GM18498 (cell line): ENCODE measurements around the gene KRTAP8-1.

Source experiments
- ATAC-seq: cut with Tn5 transposase; IDR thresholded peaks from one replicate; pipeline ENCODE4 v1.9.1; 2021; ENCODE audit warnings: mild to moderate bottlenecking, moderate library complexity; ENCODE audit not compliant: unreplicated experiment

Gene KRTAP8-1, protein sequence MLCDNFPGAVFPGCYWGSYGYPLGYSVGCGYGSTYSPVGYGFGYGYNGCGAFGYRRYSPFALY

DNA sequence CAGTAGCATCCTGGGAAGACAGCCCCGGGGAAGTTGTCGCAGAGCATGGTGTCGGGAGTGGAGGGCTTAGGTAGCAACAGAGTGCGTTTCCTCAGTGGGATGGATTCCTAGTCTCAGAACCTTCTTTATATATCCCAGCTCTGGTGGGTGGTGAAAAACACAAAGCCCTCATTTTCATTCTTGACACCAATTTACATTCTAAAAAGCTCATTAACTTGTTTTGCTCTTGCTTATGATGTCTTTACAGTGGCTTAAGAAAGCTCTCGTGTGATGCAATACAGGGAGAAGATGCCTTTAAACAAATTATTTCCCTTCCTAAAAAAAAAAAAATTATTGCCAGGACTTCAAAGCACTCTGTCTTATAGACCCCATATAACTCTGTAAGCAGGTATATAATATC, at the start of gene KRTAP8-1:
KRTAP8-1 (minus strand) TSS at position 101 of the 400 bp plus-strand sequence; CDS start at position 47, 54 bp downstream.
- ATAC-seq = no peak

DNA sequence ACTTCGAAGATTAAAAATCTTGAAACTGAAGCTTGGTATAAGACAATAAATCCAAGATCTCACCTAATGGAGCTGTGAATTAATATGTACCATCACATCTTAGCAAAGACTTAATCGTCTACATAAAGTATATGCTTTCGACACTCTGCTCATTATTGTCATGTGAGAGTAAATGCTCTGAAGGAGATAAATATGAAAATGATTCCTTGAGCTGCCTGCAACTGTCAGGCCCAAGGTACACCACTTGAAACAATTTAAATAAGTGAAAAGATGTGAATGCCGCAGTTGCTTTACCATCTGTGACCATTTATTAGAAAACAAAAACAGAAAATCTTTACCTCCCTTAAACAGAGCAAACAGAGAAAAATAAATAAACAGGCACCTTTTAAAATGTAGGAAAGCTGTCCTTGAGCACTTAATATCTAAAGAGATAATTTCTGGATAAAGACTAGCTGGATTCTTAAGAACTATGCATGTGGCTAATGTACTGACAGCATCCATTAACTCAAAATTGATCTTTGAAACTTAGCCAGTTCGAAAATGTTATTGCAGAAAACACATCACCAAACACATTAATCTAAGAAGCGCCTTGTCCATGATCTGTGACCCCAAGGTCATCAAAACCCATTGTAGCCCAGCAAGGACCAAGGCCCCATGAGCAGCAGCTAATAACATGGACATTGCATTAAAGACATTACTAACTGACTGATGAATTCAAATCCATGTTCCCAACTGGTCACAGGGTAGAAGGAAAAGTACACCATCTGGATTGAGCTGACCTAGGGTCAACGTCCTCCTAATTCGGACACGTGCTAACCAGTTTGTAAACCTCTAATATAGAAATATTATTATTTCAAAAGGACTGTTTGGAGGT, 34.8 kb upstream of the KRTAP8-1 start:
- ATAC-seq = no peak

DNA sequence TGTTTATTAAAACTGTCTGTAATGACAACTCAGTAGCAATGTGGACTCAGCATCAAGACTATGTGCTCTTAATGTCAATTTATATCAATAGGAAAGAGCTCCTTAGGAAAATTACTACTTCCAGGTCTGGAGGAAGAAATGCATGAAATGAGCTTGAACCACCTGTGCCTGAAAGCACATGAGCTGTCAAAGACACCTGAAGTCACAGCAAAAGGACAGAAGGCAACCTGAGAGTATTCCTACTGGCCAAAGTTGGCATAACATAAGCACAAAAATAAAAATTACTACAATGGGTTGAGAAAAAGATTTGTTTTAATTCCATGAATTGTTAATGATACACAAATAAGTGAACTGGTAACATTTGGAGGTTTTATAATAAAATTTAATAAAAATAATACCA, 29.9 kb upstream of the KRTAP8-1 start:
- ATAC-seq = no peak

DNA sequence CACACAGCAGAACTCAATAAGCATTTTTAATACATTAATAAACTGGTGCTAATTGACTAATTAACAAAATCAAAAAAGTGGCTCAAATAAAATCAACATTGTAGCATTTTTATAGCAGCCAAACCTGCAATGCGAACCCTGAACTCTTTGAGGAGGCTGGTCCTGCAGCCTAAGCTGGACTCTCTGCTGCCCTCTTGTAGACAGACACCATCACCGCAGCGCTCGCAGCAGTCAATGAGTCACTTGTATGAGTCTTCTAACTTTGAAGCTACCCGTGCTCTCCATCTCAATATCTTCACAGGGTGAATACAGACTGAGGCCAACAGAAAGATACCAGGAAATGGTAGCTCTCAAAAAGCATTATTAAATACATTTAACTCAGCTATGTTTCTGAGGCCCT, 26.2 kb upstream of the KRTAP8-1 start:
- no peak for ATAC-seq

DNA sequence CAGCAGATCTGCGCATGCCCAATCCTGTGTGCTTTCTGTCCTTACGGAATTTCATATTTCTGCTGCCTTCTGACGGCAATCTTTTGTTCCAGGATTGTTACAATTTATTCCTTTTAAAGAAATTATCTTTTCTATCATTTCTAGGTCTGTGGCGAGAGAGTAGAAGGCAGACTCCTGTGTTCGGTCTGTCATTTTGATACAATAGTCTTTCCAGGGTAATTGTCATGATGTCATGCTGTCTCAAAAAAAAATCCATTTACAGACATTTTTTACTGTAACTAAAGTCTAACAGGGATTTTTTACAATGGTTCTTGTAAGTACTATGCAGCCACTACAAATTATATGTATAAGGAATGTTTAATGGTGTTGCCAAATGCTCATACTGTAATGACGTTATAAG, 25.5 kb upstream of the KRTAP8-1 start:
- ATAC-seq = no peak

DNA sequence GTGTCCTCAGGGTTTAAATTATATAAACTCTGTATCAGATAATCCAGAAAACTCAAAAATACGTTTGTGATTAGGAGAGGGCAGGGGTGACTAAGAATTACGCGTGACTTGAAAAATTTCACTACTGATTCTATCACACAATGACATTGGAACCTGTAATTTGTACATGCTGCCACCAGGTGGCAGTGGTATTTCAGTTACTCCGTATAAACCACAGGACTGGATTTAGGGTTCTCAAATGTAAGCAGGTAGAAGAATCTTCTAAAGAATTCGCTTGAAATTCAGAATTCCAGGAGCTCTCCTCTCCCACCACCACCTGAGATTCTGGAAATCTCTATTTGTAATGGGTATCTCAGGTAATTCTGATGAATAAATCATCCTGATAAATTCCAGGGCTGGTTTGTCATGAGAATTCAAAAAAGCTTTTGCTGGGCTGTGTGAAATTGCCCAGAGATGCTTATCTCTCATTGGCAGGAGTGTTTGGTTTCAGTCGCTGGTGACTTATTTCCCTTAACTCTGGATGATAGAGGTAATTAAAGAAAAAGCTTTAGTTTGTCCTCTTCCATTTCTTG, 18.2 kb upstream of the KRTAP8-1 start:
- ATAC-seq = no peak

DNA sequence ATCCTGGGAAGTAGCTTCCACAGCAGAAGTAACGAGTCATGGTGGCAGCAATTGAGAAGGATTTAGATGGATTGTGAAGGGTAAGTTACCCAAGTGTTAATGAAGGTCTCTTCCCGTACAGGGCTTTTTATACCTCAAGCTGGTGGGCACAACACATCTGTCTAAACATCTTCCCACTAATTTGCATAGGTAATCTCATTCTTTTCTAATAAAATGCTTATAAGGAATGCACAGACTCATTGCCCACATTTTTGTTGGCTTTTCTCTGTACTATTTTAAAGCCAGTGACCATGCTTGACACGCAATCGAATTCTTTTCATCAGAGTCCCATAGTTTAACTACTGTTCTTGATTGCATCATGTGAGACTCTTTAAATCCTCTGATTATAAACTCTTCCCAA, 16.6 kb upstream of the KRTAP8-1 start, which contains the start of gene KRTAP7-1:
KRTAP7-1 (minus strand) TSS at position 101 of the 400 bp plus-strand sequence; CDS start at position 40, 61 bp downstream.
- no peak for ATAC-seq

DNA sequence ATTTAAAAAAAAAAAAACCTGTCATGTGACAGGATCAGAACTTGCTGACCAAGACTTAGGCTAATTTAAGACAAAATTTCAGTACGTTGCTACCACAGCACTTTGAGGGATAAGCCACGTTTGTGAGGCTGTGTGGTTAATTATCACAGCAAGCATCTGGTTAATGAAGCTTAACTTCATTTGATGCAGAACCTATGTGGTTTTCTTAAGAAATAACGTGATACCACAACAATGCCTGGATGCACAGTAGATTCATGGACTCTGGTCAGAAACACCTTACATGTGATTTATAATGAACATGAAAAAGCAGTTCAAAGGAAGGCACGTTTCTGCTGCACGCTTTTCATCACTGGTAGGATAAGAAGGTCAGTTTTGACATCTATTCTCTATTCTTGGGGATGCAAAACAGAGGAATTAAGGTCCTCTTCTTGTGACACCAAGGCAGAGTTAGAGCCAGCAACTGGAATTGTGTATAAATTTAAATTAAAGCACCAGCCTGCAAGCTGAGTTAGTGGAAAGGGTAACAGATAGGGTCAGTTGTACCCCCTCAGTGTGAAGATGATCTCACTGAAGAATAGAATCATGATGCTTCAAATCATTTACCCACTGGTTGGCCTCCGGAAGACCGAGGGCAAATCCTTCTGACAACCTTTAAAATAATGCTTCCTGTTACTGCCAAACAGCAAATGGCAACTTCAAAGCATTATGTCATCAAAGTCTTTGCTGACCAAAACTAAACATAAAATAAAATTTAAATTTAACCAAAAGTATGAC, 6.0 kb upstream of the KRTAP8-1 start:
- no peak for ATAC-seq

DNA sequence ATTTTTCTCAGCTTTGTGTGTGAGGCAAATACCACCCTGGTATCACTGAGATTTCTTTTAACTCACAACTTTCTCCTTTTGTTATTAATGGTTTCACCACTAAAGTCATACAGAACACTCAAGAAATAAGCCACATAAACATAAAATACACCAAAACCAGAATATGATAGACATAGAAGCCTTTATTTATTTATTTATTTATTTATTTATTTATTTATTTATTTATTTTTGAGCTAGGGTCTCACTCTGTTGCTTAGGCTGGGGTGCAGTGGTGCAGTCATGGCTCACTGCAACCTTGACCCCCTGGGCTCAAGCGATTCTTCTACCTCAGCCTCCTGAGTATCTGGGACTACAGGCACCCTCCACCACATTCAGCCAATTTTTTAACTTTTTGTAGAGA, 12.5 kb downstream of the KRTAP8-1 start:
- ATAC-seq = no peak

DNA sequence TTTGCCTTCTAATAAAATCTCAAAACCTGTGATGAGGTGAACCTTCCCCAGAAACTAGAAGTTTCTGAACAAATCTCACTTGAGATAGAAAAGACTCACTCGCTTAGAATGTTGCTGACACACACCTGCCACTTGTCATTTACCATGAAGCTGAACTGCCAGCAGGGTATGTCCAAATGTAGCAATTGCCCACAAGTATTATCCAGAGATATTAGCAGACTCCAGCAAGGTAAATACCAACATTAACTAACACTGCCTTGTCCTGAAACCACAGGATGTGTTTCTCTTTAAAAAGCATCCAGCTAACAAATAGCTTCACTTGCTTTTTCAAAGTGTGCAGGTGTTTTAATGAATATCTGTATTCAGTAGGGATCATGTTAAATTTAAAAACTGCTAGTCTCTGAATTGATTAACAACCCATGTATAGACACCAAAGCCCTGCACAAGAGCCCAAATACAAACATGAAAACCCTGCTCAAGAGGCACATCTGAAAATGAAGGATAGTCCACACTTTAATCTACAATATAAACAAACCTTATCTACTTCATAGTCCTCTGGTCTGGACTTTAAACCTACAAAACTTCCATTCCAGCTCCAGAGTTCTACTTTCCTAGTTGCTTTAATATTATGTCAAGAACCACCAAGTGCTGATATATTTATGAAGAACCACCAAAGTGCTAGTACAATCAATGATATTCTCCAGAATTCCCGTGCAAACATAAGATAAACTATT, 19.3 kb downstream of the KRTAP8-1 start:
- no peak for ATAC-seq

DNA sequence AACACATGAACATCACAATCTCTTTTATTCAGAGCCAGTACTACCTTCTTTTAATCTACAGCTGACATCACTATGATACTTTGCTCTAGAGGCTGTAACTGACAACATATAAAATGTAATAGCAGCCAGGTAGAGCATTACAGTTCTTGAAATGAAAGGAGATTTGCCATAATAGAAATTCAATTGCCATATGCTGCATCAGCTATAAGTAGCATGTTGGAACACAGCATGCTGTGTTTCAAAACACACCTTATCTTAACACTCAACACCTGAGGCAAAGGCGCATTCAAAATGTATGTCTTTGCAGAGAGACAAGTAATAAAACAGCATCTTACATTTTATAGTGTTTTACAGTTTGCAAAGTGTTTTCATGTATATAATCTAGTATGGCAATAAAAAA, 33.8 kb downstream of the KRTAP8-1 start:
- no peak for ATAC-seq

DNA sequence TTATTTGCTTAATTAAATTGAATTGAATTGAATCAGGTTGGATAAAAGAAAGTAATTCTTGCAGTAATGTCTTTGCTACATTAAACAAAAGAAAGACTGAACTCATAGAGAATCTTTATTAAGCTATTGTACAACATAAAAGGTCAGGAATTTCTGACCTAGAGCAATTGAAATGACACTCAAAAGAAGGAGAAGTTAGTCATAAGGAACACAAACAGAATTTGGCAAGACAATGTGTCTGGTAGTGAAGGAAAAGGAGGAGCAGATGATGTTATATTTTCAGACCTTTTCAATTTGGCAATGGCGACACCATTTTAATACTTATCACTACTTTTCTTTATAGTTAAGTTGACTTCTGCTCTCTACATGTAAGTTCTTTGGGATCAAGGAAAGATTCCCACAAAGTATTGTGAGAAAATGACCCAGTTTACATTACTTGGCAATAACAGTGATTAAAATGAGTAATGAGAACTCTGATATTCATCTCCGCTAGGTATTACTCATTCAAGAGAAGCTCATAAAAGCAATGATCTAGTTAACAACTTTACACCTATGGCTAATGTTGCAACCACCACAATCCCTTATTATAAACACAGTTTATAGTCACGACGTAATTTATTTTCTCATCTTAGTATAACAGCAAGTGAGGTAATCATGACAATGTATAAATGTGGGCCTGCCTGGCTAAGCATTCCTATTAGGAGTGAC, 43.2 kb downstream of the KRTAP8-1 start:
- ATAC-seq = no peak
